Raji (cell line): ENCODE measurements around the gene GRPEL2.

ENCODE experiments used
- POLR2A ChIP-seq: IDR thresholded peaks from 2 replicates; pipeline ENCODE4 v1.6.1; 2011; ENCODE audit warnings: low read depth, low read length, control low read depth; ENCODE audit not compliant: insufficient read depth

Gene GRPEL2

DNA sequence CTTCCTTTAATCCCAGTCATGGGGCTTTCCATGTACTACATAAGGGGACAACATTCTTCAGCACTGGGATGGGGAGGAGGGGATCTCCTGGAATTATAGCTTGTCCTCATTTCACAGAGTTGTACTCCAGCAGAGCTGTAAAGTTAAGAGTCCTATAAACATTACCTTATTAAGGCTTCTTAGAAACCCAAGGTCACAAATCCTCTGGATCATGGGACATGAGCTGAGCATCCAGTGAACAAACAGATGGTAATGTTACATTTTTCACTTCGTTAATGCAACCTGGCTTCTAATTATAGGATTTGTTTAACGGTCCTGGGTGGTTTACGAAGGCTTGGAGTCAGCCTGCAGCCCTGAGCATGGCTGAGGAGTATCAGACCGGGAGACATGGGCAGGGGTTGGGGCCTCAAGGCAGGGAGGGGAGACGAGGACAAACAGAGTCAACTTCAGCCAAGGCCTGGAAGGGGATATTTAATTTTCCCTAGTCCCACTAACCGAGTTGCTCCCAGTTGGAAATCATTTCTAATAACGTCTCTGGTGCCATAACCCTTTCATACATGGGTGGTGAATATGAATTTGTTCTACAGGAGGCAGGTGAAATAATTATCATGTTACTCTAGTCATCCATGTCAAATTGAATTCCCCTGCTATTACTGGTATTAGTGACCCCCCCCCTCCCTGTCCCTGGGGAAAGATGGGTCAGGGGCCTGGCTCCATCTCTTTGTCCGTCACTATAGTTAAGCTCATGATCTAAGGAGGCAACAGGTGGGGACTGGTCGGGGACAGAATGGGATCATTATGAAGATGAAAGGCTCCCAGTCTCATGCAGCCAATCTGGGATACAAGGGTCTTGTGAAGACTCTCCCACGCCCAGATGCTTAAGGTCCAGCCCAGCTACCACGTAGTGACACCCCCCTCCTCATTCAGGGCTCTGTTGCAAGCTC, 44.5 kb downstream of the GRPEL2 start:
- TF ChIP-seq POLR2A, result no peak

DNA sequence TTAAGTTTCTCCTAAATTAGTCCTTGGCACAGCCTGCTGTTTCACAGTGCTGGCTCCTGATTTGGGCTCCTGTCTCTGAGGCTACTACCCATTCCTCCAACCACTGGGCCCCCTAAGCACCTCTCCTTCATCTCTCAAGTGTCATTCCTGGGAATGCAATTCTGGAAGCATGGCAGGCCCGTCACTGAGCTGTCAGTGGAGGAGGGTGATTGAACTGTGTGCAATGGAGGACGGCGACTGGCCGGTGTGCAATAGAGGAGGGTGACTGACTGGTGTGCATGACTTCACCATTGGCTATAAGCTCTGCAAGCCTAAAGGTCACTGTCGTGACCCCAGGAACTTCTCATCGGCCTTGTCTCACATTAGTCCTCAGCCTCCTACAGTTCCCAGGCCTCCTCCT, 46.2 kb downstream of the GRPEL2 start:
- TF ChIP-seq POLR2A, result no peak

DNA sequence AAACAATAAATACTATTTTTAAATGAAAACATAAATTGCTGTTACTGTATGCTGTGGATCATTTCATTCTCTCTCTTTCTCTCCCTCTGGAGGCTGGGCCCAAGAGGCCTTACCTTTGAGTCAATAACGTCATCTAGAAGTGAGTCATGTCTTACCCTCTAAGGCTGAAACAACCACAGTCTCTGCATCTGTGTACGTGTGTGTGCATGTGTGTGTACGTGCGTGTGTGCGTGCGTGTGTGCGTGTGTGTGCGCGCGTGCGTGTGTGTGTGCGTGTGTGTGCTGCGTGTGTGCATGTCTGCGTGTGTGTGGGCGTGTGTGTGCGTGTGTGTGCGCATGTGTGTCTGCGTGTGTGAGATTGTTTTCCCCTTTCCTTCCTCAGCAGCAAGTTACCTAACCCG, 47.4 kb downstream of the GRPEL2 start:
- TF ChIP-seq POLR2A, result no peak

DNA sequence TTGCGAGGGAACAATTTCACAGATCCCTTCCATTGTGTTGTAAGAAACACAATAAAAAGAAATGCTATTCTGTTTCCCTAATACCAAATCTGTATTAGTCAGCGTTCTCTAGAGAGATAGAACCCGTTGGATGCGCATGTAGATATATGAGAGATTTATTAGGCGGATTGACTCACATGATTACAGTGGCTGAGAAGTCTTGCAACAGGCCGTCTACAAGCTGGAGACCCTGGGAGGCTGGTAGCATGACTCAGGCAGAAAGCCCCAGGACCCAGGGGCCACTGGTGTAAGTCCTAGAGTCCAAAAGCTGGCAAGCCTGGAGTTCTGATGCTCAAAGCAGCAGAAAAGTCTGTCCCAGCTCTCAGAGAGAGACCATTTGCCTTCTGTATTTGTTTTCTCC, 52.2 kb downstream of the GRPEL2 start:
- TF ChIP-seq POLR2A, result no peak

DNA sequence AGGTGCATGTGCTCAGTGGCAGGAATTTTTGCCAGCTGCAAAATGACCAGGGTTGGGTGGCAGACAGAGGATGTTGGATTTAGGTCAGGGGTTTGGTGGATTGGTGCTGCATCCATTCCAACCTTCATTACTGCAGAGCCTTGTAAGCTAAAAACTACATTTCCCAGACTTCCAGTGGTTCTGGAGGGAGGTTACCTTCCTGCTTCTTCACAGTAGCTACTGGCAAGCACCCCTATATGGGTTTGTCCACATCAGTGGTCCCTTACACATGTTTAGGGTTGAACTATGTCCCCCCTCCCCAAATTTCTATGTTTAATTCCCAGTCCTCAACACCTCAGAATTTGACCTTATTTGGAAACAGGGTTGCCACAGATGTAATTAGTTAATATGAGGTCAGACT, 54.5 kb downstream of the GRPEL2 start:
- TF ChIP-seq POLR2A, result no peak

DNA sequence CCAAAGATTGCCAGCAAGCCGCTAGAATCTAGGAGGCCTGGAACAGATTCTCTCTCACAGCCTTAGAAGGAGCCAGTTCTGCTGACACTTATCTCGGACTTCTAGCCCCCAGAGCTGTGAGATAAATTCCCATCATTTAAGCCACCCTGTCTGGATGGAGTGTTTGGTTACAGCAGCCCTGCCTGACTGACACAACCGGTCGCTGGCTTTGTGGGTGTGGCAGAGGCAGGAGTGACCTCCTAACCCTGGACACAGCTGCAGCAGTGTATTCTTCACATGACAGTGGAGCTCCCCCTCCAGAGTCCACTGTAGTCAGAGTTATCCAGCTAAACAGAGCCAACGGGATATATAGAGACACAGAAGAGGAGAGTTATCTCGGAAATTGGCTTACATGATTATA, 55.0 kb downstream of the GRPEL2 start:
- TF ChIP-seq POLR2A, result no peak

DNA sequence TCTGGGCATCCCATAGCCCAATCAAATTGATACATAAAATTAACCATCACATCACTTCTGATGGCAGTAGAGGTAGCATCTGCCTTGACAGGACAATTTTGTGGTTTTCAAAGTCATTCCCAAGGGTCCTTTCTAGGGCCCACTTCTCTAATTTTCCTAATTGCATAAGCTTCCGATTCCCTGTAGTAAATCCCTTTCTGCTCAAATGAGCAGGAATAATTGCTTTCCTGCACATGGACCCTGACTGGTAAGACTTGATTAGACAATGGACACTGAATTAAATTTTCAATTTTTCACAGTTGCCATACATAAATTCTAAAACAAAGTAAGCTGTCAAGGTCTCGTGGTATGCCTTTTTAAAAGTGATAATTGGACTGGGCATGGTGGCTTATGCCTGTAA, 55.8 kb downstream of the GRPEL2 start:
- no peak for TF ChIP-seq POLR2A

DNA sequence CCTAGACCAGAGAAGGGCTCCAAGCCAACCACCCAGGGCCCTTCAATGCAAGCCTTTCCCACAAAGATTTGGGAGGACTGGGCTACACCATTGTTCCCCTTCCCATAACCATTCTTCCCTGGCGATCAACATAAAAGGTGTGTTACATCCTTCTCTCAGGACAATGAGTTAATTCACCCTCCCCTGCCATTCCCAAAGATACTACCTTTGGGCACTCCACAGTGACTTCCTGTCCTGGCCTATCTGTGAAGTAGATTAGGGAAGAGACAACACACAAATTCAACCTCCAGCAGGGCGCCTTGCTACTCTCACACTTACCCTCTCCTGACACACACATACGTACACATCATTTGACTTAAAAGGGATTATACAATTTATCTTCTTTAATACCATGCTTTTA, 57.0 kb downstream of the GRPEL2 start:
- no peak for TF ChIP-seq POLR2A
